IMR-90 (cell line): ENCODE measurements around the gene MRAP. TPM values are rescaled to one million over a fixed set of nuclear protein-coding genes. Genes with fewer than 3 reads are reported as not detected.

Experiments
- ATAC-seq: fragments of 200-7000 bp; cut with Tn5 transposase; 2 replicates; pipeline ENCODE4 v1.9.1; 2020; ENCODE audit warnings: low read depth, mild to moderate bottlenecking, moderate library complexity
- BruUV-seq: library from RNA; stranded (reverse); fragments of 400-500 nt; replicated peaks from 2 replicates; lab custom pipeline; 2021; lab: Mats Ljungman, UMichigan
- CTCF ChIA-PET: fragments of 300-600 bp; formaldehyde crosslinking; extraction: SDS; loops from one replicate; lab custom pipeline; 2021; ENCODE audit warnings: antibody characterized with exemption; lab: Yijun Ruan, JAX
- POLR2A ChIA-PET: fragments of 300-600 bp; sonication (Branson Sonifier 250); formaldehyde crosslinking; loops from one replicate; lab custom pipeline; 2022; ENCODE audit warnings: antibody characterized with exemption; ENCODE audit not compliant: unreplicated experiment; lab: Charles Lee
- DNase-seq: peaks from one replicate; pipeline ENCODE4 v3.0.0; 2013
- H2AFZ ChIP-seq: replicated peaks from 2 replicates; pipeline ENCODE3; 2013; ENCODE audit warnings: low read length, mild to moderate bottlenecking; ENCODE audit not compliant: poor library complexity
- H2AK5ac ChIP-seq: 2 replicates; pipeline ENCODE4 v1.6.1; 2013; ENCODE audit warnings: low read depth, low read length, inconsistent platforms
- H2AK9ac ChIP-seq: replicated peaks from 2 replicates; pipeline ENCODE3; 2013; ENCODE audit warnings: mild to moderate bottlenecking, low read depth, low read length, moderate library complexity; ENCODE audit not compliant: poor library complexity
- H2BK120ac ChIP-seq: 2 replicates; pipeline ENCODE4 v1.6.1; 2013; ENCODE audit warnings: low read depth, low read length, inconsistent platforms
- H2BK15ac ChIP-seq: 3 replicates; pipeline ENCODE4 v1.6.1; 2013; ENCODE audit warnings: low read depth, low read length, inconsistent platforms
- H2BK20ac ChIP-seq: 2 replicates; pipeline ENCODE4 v1.6.1; 2013; ENCODE audit warnings: low read depth, mild to moderate bottlenecking, inconsistent platforms, low read length, moderate library complexity
- H2BK5ac ChIP-seq: 2 replicates; pipeline ENCODE4 v1.6.1; 2013; ENCODE audit warnings: mild to moderate bottlenecking, low read depth, low read length, inconsistent platforms; ENCODE audit not compliant: poor library complexity, severe bottlenecking
- H3K14ac ChIP-seq: replicated peaks from 2 replicates; pipeline ENCODE4 v1.6.1; 2013; ENCODE audit warnings: low read depth, low read length, inconsistent platforms
- H3K18ac ChIP-seq: 2 replicates; pipeline ENCODE4 v1.6.1; 2013; ENCODE audit warnings: low read depth, low read length, control low read depth
- H3K23ac ChIP-seq: 2 replicates; pipeline ENCODE4 v1.6.1; 2013; ENCODE audit warnings: low read depth, low read length, inconsistent platforms
- H3K27ac ChIP-seq: 2 replicates; pipeline ENCODE4 v1.5.1; 2013; ENCODE audit warnings: mild to moderate bottlenecking, control low read depth, low read length; ENCODE audit not compliant: insufficient read depth
- H3K27me3 ChIP-seq: 2 replicates; pipeline ENCODE4 v1.6.1; 2013; ENCODE audit warnings: low read length; ENCODE audit not compliant: control insufficient read depth, insufficient read depth
- H3K36me3 ChIP-seq: 2 replicates; pipeline ENCODE4 v1.6.1; 2013; ENCODE audit warnings: low read length, mixed read lengths; ENCODE audit not compliant: control insufficient read depth, insufficient read depth
- H3K4ac ChIP-seq: 2 replicates; pipeline ENCODE4 v1.6.1; 2013; ENCODE audit warnings: low read depth, low read length, inconsistent platforms
- H3K4me1 ChIP-seq: 2 replicates; pipeline ENCODE4 v1.6.1; 2013; ENCODE audit warnings: low read length, mixed read lengths; ENCODE audit not compliant: control insufficient read depth, insufficient read depth
- H3K4me2 ChIP-seq: 2 replicates; pipeline ENCODE4 v1.6.1; 2013; ENCODE audit warnings: low read depth, mild to moderate bottlenecking, control low read depth, low read length, moderate library complexity
- H3K4me3 ChIP-seq: 2 replicates; pipeline ENCODE4 v1.5.1; 2013; ENCODE audit warnings: low read depth, mild to moderate bottlenecking, control low read depth, low read length, moderate library complexity; ENCODE audit not compliant: insufficient read depth
- H3K56ac ChIP-seq: 2 replicates; pipeline ENCODE4 v1.6.1; 2013; ENCODE audit warnings: low read length, inconsistent platforms; ENCODE audit not compliant: insufficient read depth; ENCODE audit errors: extremely low read depth
- H3K79me1 ChIP-seq, 2 experiments: 2 replicates each; pipeline ENCODE4 v1.6.1; 2013; ENCODE audit warnings: low read length in 2 of 2, inconsistent platforms in 1 of 2, low read depth in 1 of 2
- H3K9ac ChIP-seq: 2 replicates; pipeline ENCODE4 v1.6.1; 2013; ENCODE audit warnings: low read depth, low read length, control low read depth
- H3K9me1 ChIP-seq: 2 replicates; pipeline ENCODE4 v1.6.1; 2013; ENCODE audit warnings: low read length, inconsistent platforms; ENCODE audit not compliant: insufficient read depth
- H3K9me3 ChIP-seq: 2 replicates; pipeline ENCODE4 v1.6.1; 2013; ENCODE audit warnings: low read length; ENCODE audit not compliant: control insufficient read depth, insufficient read depth
- H4K20me1 ChIP-seq: 2 replicates; pipeline ENCODE4 v1.6.1; 2013; ENCODE audit warnings: low read length, inconsistent platforms; ENCODE audit not compliant: insufficient read depth
- H4K5ac ChIP-seq: 2 replicates; pipeline ENCODE4 v1.6.1; 2013; ENCODE audit warnings: mild to moderate bottlenecking, low read depth, low read length, control low read depth
- H4K8ac ChIP-seq, 2 experiments: 2 replicates each; pipeline ENCODE4 v1.6.1; 2013; ENCODE audit warnings: low read depth in 2 of 2, low read length in 2 of 2, control low read depth in 1 of 2, inconsistent platforms in 1 of 2
- H4K91ac ChIP-seq: 2 replicates; pipeline ENCODE4 v1.6.1; 2013; ENCODE audit warnings: low read depth, low read length, inconsistent platforms; ENCODE audit not compliant: insufficient read depth
- BHLHE40 ChIP-seq: fragments of 150-350 bp; IDR thresholded peaks from 2 replicates; pipeline ENCODE4 v1.6.1; 2016; ENCODE audit warnings: mild to moderate bottlenecking, low read depth, low read length
- CEBPB ChIP-seq: IDR thresholded peaks from 2 replicates; pipeline ENCODE4 v1.6.1; 2012; ENCODE audit warnings: low read depth, low read length, improper control_type of control experiment
- CHD1 ChIP-seq: IDR thresholded peaks from 2 replicates; pipeline ENCODE4 v1.6.1; 2012; ENCODE audit warnings: low read depth, low read length, improper control_type of control experiment
- CTCF ChIP-seq: conservative IDR thresholded peaks from 2 replicates; pipeline ENCODE4 v1.5.1; 2012; ENCODE audit warnings: mild to moderate bottlenecking, low read depth, low read length, improper control_type of control experiment
- ELK1 ChIP-seq: fragments of 150-350 bp; IDR thresholded peaks from 2 replicates; pipeline ENCODE4 v1.6.1; 2016; ENCODE audit warnings: low read depth, mild to moderate bottlenecking, low read length, moderate library complexity, borderline replicate concordance
- FOS ChIP-seq: fragments of 150-350 bp; IDR thresholded peaks from 2 replicates; pipeline ENCODE4 v1.6.1; 2016; ENCODE audit warnings: low read depth, low read length
- MAFK ChIP-seq: IDR thresholded peaks from 2 replicates; pipeline ENCODE4 v1.6.1; 2012; ENCODE audit warnings: low read depth, low read length, improper control_type of control experiment
- MXI1 ChIP-seq: IDR thresholded peaks from 2 replicates; pipeline ENCODE4 v1.6.1; 2012; ENCODE audit warnings: low read depth, mild to moderate bottlenecking, low read length, moderate library complexity, borderline replicate concordance
- NFE2L2 ChIP-seq: fragments of 150-350 bp; IDR thresholded peaks from 2 replicates; pipeline ENCODE4 v1.6.1; 2016; ENCODE audit warnings: low read depth, mild to moderate bottlenecking, low read length
- POLR2A ChIP-seq: IDR thresholded peaks from 2 replicates; pipeline ENCODE4 v1.6.1; 2012; ENCODE audit warnings: mild to moderate bottlenecking, low read depth, low read length
- RAD21 ChIP-seq: IDR thresholded peaks from 2 replicates; pipeline ENCODE4 v1.6.1; 2012; ENCODE audit warnings: low read length, improper control_type of control experiment
- RFX5 ChIP-seq: IDR thresholded peaks from 2 replicates; pipeline ENCODE4 v1.8.0; 2012; ENCODE audit warnings: low read depth, mild to moderate bottlenecking, low read length, moderate library complexity
- USF2 ChIP-seq: fragments of 150-350 bp; IDR thresholded peaks from 2 replicates; pipeline ENCODE4 v1.6.1; 2017; ENCODE audit warnings: mild to moderate bottlenecking, antibody characterized with exemption, low read length, low read depth
- WGBS, 2 experiments: methylation state at CpG; one replicate each; pipeline versions ENCODE4 v1.1.5 to v1.1.7; 2013; ENCODE audit warnings: missing lambda C conversion rate in 2 of 2; ENCODE audit not compliant: insufficient read length in 1 of 2; ENCODE audit errors: extremely low coverage in 2 of 2; 5-methylcytosine and 5-hydroxymethylcytosine counted together
- dilution Hi-C: fragments of 300-500 bp; cut with HindIII; formaldehyde crosslinking; loops from one replicate; pipeline ENCODE4 v1.14.3; 2018; ENCODE audit warnings: low sequenced_read_pairs; ENCODE audit not compliant: unreplicated experiment
- in situ Hi-C: fragments of 300-500 bp; cut with MboI; formaldehyde crosslinking; loops from 3 replicates; pipeline ENCODE4 v1.14.3; 2019; ENCODE audit warnings: low sequenced_read_pairs, inconsistent platforms, mixed read lengths
- intact Hi-C: fragments of 100-400 bp; cut with micrococcal nuclease; formaldehyde crosslinking; loops from 2 replicates; pipeline ENCODE4 v1.10.0; 2022
- polyA plus RNA-seq, 3 experiments: library from polyadenylated mRNA; depleted of rRNA; stranded (reverse); fragments of >200 nt; gene quantifications; 2 replicates each; pipeline ENCODE4 v1.2.3, GENCODE V29; 2012; ENCODE audit warnings: low replicate concordance in 1 of 3
- total RNA-seq: library from RNA; depleted of rRNA; stranded (reverse); fragments of >200 nt; gene quantifications from 2 replicates; pipeline ENCODE4 v1.2.3, GENCODE V29; 2012

Gene MRAP
- total and polyA plus RNA-seq, 2 of the 4 experiments (the other 2 are of a cell fraction): not detected

- Histone ChIP-seq H2AFZ (no peak overlapping the region), H3K4me3 (no peak overlapping the region), H3K9me1 (no peaks in the 10 kb centered on the region), H3K4me2 (no peak overlapping the region), H3K4me1 (no peaks in the 10 kb centered on the region), H3K36me3 (peaks cover 58% of the 10 kb centered on the region), H2BK120ac (no peak overlapping the region), H4K20me1 (no peaks in the 10 kb centered on the region), H3K4ac (no peak overlapping the region), H3K27ac (no peak overlapping the region), H3K18ac (no peak overlapping the region), H2BK15ac (no peak overlapping the region), H3K79me1 (peaks cover 2 to 10% of the 10 kb centered on the region in 2 experiments; a peak in 2 of 4 replicates), H2BK20ac (no peak overlapping the region), H3K27me3 (no peaks in the 10 kb centered on the region), H4K91ac (no peak overlapping the region), H3K23ac (no peak overlapping the region), H4K8ac (no peak overlapping the region), H3K9me3 (no peaks in the 10 kb centered on the region), H3K56ac (no peak overlapping the region), H2BK5ac (no peak overlapping the region), H4K5ac (no peak overlapping the region), H3K9ac (no peak overlapping the region), H3K14ac (no peak overlapping the region), H2AK9ac (no peak overlapping the region), H2AK5ac (no peak overlapping the region)
- TF ChIP-seq NFE2L2 (no peak), MAFK (no peak), ELK1 (no peak), USF2 (no peak), RFX5 (no peak), FOS (no peak), CHD1 (no peak), MXI1 (no peak), CTCF (no peak), RAD21 (no peak), CEBPB (no peak), BHLHE40 (no peak), POLR2A (no peak)
- BruUV-seq: no TSS peak
- CTCF ChIA-PET: no interaction called here
- dilution Hi-C loops: no loop called here
- ATAC-seq (no peak), DNase-seq (no peak)
- intact Hi-C loops: no loop called here
- WGBS, 2 experiments: 73% methylated on average over 3 of the region's 12 CpGs; no CpG with 5 or more reads in 1 of the 2 experiments
- in situ Hi-C loops: no loop called here
- POLR2A ChIA-PET: no interaction called here
Observed at GRCh38 chr21:32334980-32335531, 36.4 kb downstream of the MRAP start.
